CD4-positive, alpha-beta T cell (primary cell): Measurements from ENCODE around the gene GFM1. TPM values are rescaled to one million over a fixed set of nuclear protein-coding genes. Genes with fewer than 3 reads are reported as not detected.

Experiments used
- ATAC-seq: fragments of 200-7000 bp; cut with Tn5 transposase; one replicate; pipeline ENCODE4 v1.10.0; 2022; ENCODE audit warnings: mild to moderate bottlenecking; ENCODE audit not compliant: poor library complexity
- CTCF ChIA-PET: fragments of 350-600 bp; sonication (Branson Sonifier 250); formaldehyde crosslinking; loops from one replicate; lab custom pipeline; 2021; ENCODE audit warnings: antibody characterized with exemption, inconsistent platforms; lab: Charles Lee
- POLR2A ChIA-PET: fragments of 350-600 bp; sonication (Branson Sonifier 250); formaldehyde crosslinking; loops from one replicate; lab custom pipeline; 2021; ENCODE audit warnings: antibody characterized with exemption, inconsistent platforms; lab: Charles Lee
- DNase-seq, 14 experiments: peaks; one replicate each; pipeline ENCODE4 v3.0.0-alpha.2; 2013 to 2020; ENCODE audit warnings: mixed read lengths in 2 of 14
- H3K27ac ChIP-seq, 2 donors: one replicate each; pipeline versions ENCODE4 v1.5.1 to v1.7.0; 2013; ENCODE audit warnings: low read length in 2 of 2, low read depth in 1 of 2, mild to moderate bottlenecking in 1 of 2
- H3K27me3 ChIP-seq, 2 experiments: 1 replicate in 1 of 2; 2 replicates in 1 of 2; pipeline versions ENCODE4 v1.6.1 to v1.7.0; 2013; ENCODE audit warnings: low read length in 2 of 2, control low read depth in 1 of 2, mild to moderate bottlenecking in 1 of 2, moderate library complexity in 1 of 2; ENCODE audit not compliant: insufficient read depth in 2 of 2, control insufficient read depth in 1 of 2
- H3K36me3 ChIP-seq: one replicate; pipeline ENCODE4 v1.6.1; 2013; ENCODE audit warnings: low read length, control low read depth; ENCODE audit not compliant: insufficient read depth
- H3K4me1 ChIP-seq: one replicate; pipeline ENCODE4 v1.6.1; 2013; ENCODE audit warnings: low read length, control low read depth; ENCODE audit not compliant: insufficient read depth
- H3K4me3 ChIP-seq: one replicate; pipeline ENCODE4 v1.5.1; 2013; ENCODE audit warnings: mild to moderate bottlenecking, low read length, moderate library complexity
- H3K9me3 ChIP-seq, 2 experiments: 1 replicate in 1 of 2; 2 replicates in 1 of 2; pipeline versions ENCODE4 v1.6.1 to v1.7.0; 2013; ENCODE audit warnings: low read length in 2 of 2, mild to moderate bottlenecking in 2 of 2, control low read depth in 1 of 2, moderate library complexity in 1 of 2; ENCODE audit not compliant: control insufficient read depth in 1 of 2, insufficient read depth in 1 of 2
- H3K27ac Mint-ChIP-seq: one replicate; pipeline ENCODE4 v1.8.0; 2020; ENCODE audit warnings: mixed read lengths
- H3K27me3 Mint-ChIP-seq: one replicate; pipeline ENCODE4 v1.8.0; 2021; ENCODE audit warnings: mixed read lengths
- H3K36me3 Mint-ChIP-seq: one replicate; pipeline ENCODE4 v1.8.0; 2021; ENCODE audit warnings: low read depth, mixed read lengths
- H3K4me1 Mint-ChIP-seq: one replicate; pipeline ENCODE4 v1.8.0; 2021; ENCODE audit warnings: low read depth, mixed read lengths
- H3K4me3 Mint-ChIP-seq: one replicate; pipeline ENCODE4 v1.8.0; 2020; ENCODE audit warnings: mild to moderate bottlenecking, mixed read lengths
- H3K9me3 Mint-ChIP-seq: one replicate; pipeline ENCODE4 v1.8.0; 2020; ENCODE audit warnings: mixed read lengths
- intact Hi-C, 2 experiments: fragments of 100-400 bp; cut with DNase I in 1 of 2; cut with micrococcal nuclease in 1 of 2; formaldehyde crosslinking; loops; one replicate each; pipeline versions ENCODE4 v1.15.1 to v1.9.0; 2023 to 2025; cut with DNase I, micrococcal nuclease
- total RNA-seq, 174 experiments: library from RNA in 2 of 174; stranded (reverse) in 2 of 174; gene quantifications; one replicate each; pipeline ENCODE4 v1.2.3 and lab custom pipeline; 2021 to 2026
- TF ChIP-seq, protein P1 (sequence below): fragments of 200-600 bp; IDR thresholded peaks from one replicate; pipeline ENCODE4 v1.8.0; 2022; ENCODE audit warnings: antibody characterized with exemption, mild to moderate bottlenecking

The GFM1 gene
- total RNA-seq, 2 experiments from 2014 or later = 27.5 to 29.4 TPM

DNA sequence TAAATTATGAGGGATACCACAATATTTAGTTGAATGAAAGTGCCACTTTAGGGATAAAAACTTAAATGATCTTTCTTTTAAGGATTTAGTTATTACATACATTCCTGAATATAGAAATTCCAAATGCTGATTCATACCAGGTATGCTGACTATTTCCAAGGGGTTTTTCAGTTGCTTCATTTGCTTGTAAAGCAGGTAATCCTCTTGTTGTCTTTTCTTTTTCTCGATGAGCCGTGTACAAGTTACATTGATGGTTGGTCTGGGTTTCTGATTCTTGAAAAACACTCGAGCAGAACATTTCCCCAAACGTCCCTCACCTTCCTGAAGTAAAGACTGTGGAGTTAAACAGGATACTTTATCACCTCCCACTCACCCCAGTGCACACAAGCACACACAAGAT lies 66.3 kb downstream of the GFM1 start:
- ChIA-PET CTCF (no interaction called here), POLR2A (no interaction called here)
- Histone ChIP-seq H3K4me1 (no peaks in the 10 kb centered on the region), H3K36me3 (peaks cover 20% of the 10 kb centered on the region), H3K9me3 (no peaks in the 10 kb centered on the region), H3K27me3 (no peaks in the 10 kb centered on the region), H3K4me3 (no peak overlapping the region), H3K27ac (no peak overlapping the region)
- Mint-ChIP-seq H3K27me3 (no peaks in the 10 kb centered on the region), H3K4me1 (no peaks in the 10 kb centered on the region), H3K4me3 (no peak overlapping the region), H3K9me3 (no peaks in the 10 kb centered on the region), H3K27ac (no peak overlapping the region), H3K36me3 (peaks cover 90% of the 10 kb centered on the region)
- DNase-seq = no peak
- intact Hi-C loops = no loop called here
- TF ChIP-seq, protein P1, sequence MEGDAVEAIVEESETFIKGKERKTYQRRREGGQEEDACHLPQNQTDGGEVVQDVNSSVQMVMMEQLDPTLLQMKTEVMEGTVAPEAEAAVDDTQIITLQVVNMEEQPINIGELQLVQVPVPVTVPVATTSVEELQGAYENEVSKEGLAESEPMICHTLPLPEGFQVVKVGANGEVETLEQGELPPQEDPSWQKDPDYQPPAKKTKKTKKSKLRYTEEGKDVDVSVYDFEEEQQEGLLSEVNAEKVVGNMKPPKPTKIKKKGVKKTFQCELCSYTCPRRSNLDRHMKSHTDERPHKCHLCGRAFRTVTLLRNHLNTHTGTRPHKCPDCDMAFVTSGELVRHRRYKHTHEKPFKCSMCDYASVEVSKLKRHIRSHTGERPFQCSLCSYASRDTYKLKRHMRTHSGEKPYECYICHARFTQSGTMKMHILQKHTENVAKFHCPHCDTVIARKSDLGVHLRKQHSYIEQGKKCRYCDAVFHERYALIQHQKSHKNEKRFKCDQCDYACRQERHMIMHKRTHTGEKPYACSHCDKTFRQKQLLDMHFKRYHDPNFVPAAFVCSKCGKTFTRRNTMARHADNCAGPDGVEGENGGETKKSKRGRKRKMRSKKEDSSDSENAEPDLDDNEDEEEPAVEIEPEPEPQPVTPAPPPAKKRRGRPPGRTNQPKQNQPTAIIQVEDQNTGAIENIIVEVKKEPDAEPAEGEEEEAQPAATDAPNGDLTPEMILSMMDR = no peak
- no peak for ATAC-seq

DNA sequence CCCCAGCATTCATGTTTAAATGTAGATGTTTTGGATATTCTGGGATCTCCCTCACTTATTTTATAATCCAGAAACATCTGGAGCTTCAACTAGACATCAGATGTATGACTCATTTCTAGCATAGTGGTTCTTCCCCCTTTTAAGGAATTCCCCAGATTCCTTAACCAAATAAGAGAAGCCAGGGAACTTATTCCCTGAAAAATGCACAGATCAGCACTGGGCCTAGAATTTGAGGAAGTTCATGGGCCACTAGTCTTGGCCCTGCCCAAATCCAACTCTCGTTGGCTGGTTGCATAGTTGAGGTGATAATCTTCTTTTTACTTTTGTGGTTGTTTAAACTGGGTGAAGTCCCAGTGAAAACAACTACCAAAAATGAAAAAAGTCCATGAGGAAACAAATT lies 67.6 kb downstream of the GFM1 start:
- Histone ChIP-seq H3K4me1 (no peaks in the 10 kb centered on the region), H3K27ac (no peak overlapping the region), H3K4me3 (no peak overlapping the region), H3K27me3 (no peaks in the 10 kb centered on the region), H3K36me3 (peaks cover 18% of the 10 kb centered on the region), H3K9me3 (no peaks in the 10 kb centered on the region)
- DNase-seq (no peak), ATAC-seq (no peak)
- ChIA-PET CTCF (no interaction called here), POLR2A (no interaction called here)
- Mint-ChIP-seq H3K9me3 (no peaks in the 10 kb centered on the region), H3K27me3 (no peaks in the 10 kb centered on the region), H3K36me3 (peaks cover 82% of the 10 kb centered on the region), H3K4me1 (no peaks in the 10 kb centered on the region), H3K4me3 (no peak overlapping the region), H3K27ac (no peak overlapping the region)
- intact Hi-C loops = no loop called here
- TF ChIP-seq, protein P1 = no peak

DNA sequence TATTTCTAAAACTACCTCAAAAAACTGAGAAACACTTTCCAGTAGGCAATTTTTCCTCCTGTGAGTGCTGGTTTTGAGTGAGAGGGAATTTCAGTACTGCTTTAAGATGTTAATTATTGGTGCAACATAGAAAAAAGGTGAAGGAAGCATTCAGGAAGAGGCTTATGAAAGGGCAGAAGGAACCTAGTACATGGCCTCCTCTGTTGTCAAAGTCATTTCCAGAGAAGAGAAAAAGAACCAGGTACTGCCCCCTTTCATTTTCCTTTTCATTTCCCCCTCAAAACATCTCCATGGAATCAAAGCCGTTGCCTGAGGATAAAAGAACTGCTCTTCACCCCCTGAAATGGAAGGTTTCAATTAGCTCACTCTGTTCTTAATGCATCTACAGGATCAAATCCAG lies 68.1 kb downstream of the GFM1 start:
- TF ChIP-seq, protein P1 = no peak
- no peak for ATAC-seq
- no peaks in the 10 kb centered on the region for H3K9me3 ChIP-seq
- no peaks in the 10 kb centered on the region for H3K27me3 ChIP-seq
- no peaks in the 10 kb centered on the region for H3K9me3 Mint-ChIP-seq
- H3K27ac Mint-ChIP-seq = no peak overlapping the region
- H3K36me3 ChIP-seq = peaks cover 15% of the 10 kb centered on the region
- no peak overlapping the region for H3K4me3 Mint-ChIP-seq
- H3K36me3 Mint-ChIP-seq = peaks cover 81% of the 10 kb centered on the region
- ChIA-PET POLR2A (no interaction called here), CTCF (interaction anchor here (2.7 kb wide), 1 partner anchor 15 kb away, joined by 9 read pairs; no protein-coding TSS in a partner anchor)
- no peak overlapping the region for H3K4me3 ChIP-seq
- H3K27me3 Mint-ChIP-seq = no peaks in the 10 kb centered on the region
- no peak overlapping the region for H3K27ac ChIP-seq
- H3K4me1 Mint-ChIP-seq = no peaks in the 10 kb centered on the region
- intact Hi-C loops = no loop called here
- no peaks in the 10 kb centered on the region for H3K4me1 ChIP-seq
- DNase-seq = no peak
